Inflammatory macrophage (primary cell): Measurements from ENCODE around the gene RBFA.

Experiments
- DNase-seq, 2 donors: peaks; one replicate each; pipeline ENCODE4 v3.0.0-alpha.2; 2020 to 2022

The RBFA gene

DNA sequence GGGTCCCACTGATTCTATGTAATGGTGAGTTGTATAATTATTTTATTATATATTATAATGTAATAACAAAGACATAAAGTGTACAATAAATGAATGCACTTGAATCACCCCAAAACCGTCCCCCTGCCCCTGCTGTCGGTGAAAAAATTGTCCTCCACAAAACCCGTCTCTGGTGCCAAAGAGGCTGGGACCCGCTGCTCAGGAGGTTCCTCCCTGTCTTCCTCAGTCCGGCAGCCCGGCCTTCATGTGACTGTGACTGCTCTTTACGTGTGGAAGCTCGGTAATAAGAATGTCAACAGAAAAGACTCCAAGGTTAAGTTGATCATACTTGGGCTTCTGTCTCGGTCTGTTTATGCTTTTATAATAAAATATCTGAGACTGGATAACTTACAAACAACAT lies 42.1 kb downstream of the RBFA start:
- DNase-seq = no peak

DNA sequence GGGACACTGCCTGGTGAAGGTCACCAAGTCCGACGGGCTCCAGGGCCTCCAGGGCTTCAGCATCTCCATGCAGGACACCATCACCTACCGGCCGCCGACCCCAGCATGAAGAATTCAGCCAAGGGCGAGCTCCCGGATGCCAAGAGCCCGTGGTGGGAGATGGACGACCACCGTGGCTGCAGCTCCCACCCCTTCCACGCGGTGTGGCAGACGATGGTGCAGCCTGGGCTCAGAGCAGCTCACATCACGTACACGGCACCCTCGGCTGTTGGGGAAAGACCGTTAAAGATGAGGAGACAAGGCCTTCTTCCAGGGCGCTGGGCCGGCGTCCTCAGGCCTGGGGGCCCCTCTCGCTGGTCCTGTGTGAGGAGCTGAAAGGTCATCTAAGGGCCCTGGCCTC lies 43.6 kb downstream of the RBFA start:
- DNase-seq = no peak
